Fibroblast of mammary gland (primary cell): ENCODE data around the gene SLC39A11.

Experiments used
- DNase-seq: peaks from one replicate; pipeline ENCODE4 v3.0.0-alpha.2; 2010; ENCODE audit warnings: low read depth
- H3K4me3 ChIP-seq: 2 replicates; pipeline ENCODE4 v1.5.1; 2011; ENCODE audit warnings: low read depth, mild to moderate bottlenecking, low read length, moderate library complexity; ENCODE audit not compliant: control insufficient read depth
- CTCF ChIP-seq: conservative IDR thresholded peaks from 2 replicates; pipeline ENCODE4 v1.5.1; 2011; ENCODE audit warnings: low read depth, low read length, inconsistent platforms; ENCODE audit not compliant: control insufficient read depth, insufficient read depth

SLC39A11 gene

GRCh38 chr17:72667096-72668063, 425.1 kb downstream of the SLC39A11 start:
- no peak for DNase-seq
- no peak for TF ChIP-seq CTCF
- H3K4me3 ChIP-seq: no peak overlapping the region

GRCh38 chr17:72665852-72666851, 426.3 kb downstream of the SLC39A11 start:
- no peak for TF ChIP-seq CTCF
- DNase-seq: peak; percentile 49
- H3K4me3 ChIP-seq: no peak overlapping the region

- no peak overlapping the region for H3K4me3 ChIP-seq
- TF ChIP-seq CTCF: no peak
- no peak for DNase-seq
Measured at GRCh38 chr17:72662827-72663190, 429.7 kb downstream of the SLC39A11 start.

GRCh38 chr17:72661945-72662826, 430.3 kb downstream of the SLC39A11 start:
- no peak for DNase-seq
- no peak overlapping the region for H3K4me3 ChIP-seq
- TF ChIP-seq CTCF: no peak

GRCh38 chr17:72661116-72661944, 431.2 kb downstream of the SLC39A11 start:
- DNase-seq: no peak
- no peak overlapping the region for H3K4me3 ChIP-seq
- peak; percentile 12 for TF ChIP-seq CTCF
